Astrocyte (in vitro differentiated cells and primary cell): ENCODE results near the gene STAT3. TPM values are rescaled to one million over a fixed set of nuclear protein-coding genes. Genes with fewer than 3 reads are reported as not detected.

Source experiments
- DNase-seq: peaks from one replicate; pipeline ENCODE4 v3.0.0-alpha.2; 2010; ENCODE audit warnings: low read depth
- FAIRE-seq: peaks from 2 replicates; lab custom pipeline; 2011; peaks lifted over from hg19 to GRCh38; lab: Jason Lieb, UNC
- H2AFZ ChIP-seq: 2 replicates; pipeline ENCODE4 v1.6.0; 2012; ENCODE audit warnings: low read depth, low read length, inconsistent platforms
- H3K27ac ChIP-seq: 2 replicates; pipeline ENCODE4 v1.5.1; 2011; ENCODE audit warnings: low read depth, low read length, inconsistent platforms
- H3K27me3 ChIP-seq: 2 replicates; pipeline ENCODE4 v1.6.0; 2011; ENCODE audit warnings: low read length, inconsistent platforms; ENCODE audit not compliant: insufficient read depth
- H3K36me3 ChIP-seq: 2 replicates; pipeline ENCODE4 v1.5.1; 2011; ENCODE audit warnings: low read length, inconsistent platforms; ENCODE audit not compliant: insufficient read depth
- H3K4me1 ChIP-seq: 2 replicates; pipeline ENCODE4 v1.5.1; 2011; ENCODE audit warnings: low read length, inconsistent platforms; ENCODE audit not compliant: insufficient read depth
- H3K4me2 ChIP-seq: 2 replicates; pipeline ENCODE4 v1.6.0; 2012; ENCODE audit warnings: low read length, inconsistent platforms
- H3K4me3 ChIP-seq: 2 replicates; pipeline ENCODE4 v1.5.1; 2011; ENCODE audit warnings: low read depth, mild to moderate bottlenecking, low read length, inconsistent platforms; ENCODE audit not compliant: insufficient read depth
- H3K79me2 ChIP-seq: 2 replicates; pipeline ENCODE4 v1.6.0; 2012; ENCODE audit warnings: mild to moderate bottlenecking, low read length, inconsistent platforms; ENCODE audit not compliant: insufficient read depth
- H3K9ac ChIP-seq: 2 replicates; pipeline ENCODE4 v1.6.0; 2012; ENCODE audit warnings: mild to moderate bottlenecking, low read length, inconsistent platforms
- H3K9me3 ChIP-seq: 2 replicates; pipeline ENCODE4 v1.5.1; 2012; ENCODE audit warnings: low read depth, mild to moderate bottlenecking, low read length, inconsistent platforms; ENCODE audit not compliant: insufficient read depth
- H4K20me1 ChIP-seq: 2 replicates; pipeline ENCODE4 v1.6.0; 2012; ENCODE audit warnings: low read length, inconsistent platforms; ENCODE audit not compliant: insufficient read depth
- H3K27ac Mint-ChIP-seq: one replicate; pipeline ENCODE4 v1.8.0; 2021; ENCODE audit warnings: mild to moderate bottlenecking, mixed read lengths; ENCODE audit not compliant: unreplicated experiment
- H3K27me3 Mint-ChIP-seq: one replicate; pipeline ENCODE4 v1.8.0; 2021; ENCODE audit warnings: low read depth, mixed read lengths; ENCODE audit not compliant: unreplicated experiment
- H3K36me3 Mint-ChIP-seq: one replicate; pipeline ENCODE4 v1.8.0; 2021; ENCODE audit warnings: low read depth, mixed read lengths; ENCODE audit not compliant: unreplicated experiment
- H3K4me1 Mint-ChIP-seq: one replicate; pipeline ENCODE4 v1.8.0; 2021; ENCODE audit warnings: low read depth, mixed read lengths; ENCODE audit not compliant: unreplicated experiment
- H3K4me3 Mint-ChIP-seq: one replicate; pipeline ENCODE4 v1.8.0; 2021; ENCODE audit warnings: mild to moderate bottlenecking, moderate library complexity, mixed read lengths; ENCODE audit not compliant: unreplicated experiment
- H3K9me3 Mint-ChIP-seq: one replicate; pipeline ENCODE4 v1.8.0; 2021; ENCODE audit warnings: mild to moderate bottlenecking, mixed read lengths; ENCODE audit not compliant: unreplicated experiment
- CTCF ChIP-seq: IDR thresholded peaks from 2 replicates; pipeline ENCODE4 v1.5.1; 2011; ENCODE audit warnings: low read depth, mild to moderate bottlenecking, inconsistent platforms, low read length, moderate library complexity; ENCODE audit not compliant: insufficient read depth
- EZH2 ChIP-seq: IDR thresholded peaks from 2 replicates; pipeline ENCODE4 v1.6.1; 2012; ENCODE audit warnings: mild to moderate bottlenecking, low read length, inconsistent platforms; ENCODE audit not compliant: insufficient read depth
- total RNA-seq: library from RNA; stranded (reverse); gene quantifications from 2 replicates; pipeline ENCODE4 v1.2.1, GENCODE V29; 2021

STAT3 gene
- total RNA-seq, 1 donor from 2014 or later: 145 TPM

DNA sequence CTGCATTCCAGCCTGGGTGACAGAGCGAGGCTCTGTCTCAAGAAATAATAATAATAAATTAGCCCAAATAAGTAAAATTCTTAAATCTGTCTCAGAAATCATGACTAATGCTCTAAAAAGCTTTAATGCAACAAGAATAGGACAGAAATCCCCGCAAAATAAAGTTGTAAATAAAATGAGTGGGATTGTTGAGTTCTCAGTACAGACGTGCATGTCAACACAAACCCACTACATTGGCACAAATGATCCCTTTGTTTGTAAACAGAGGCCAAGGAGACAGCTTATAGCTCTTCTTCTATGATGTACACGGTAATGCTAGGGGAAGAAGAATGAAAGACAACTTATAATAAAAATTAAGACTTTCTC is 118.1 kb downstream of the STAT3 start:
- no peak overlapping the region for H3K4me2 ChIP-seq
- H3K9me3 Mint-ChIP-seq: no peaks in the 10 kb centered on the region
- peaks cover 14% of the 10 kb centered on the region for H3K4me1 ChIP-seq
- no peak overlapping the region for H2AFZ ChIP-seq
- peaks cover 99% of the 10 kb centered on the region for H3K79me2 ChIP-seq
- H3K9me3 ChIP-seq: no peaks in the 10 kb centered on the region
- no peak for DNase-seq
- H3K27me3 ChIP-seq: no peaks in the 10 kb centered on the region
- no peaks in the 10 kb centered on the region for H3K27me3 Mint-ChIP-seq
- H3K27ac ChIP-seq: peak overlapping the region; percentile 26
- H3K4me1 Mint-ChIP-seq: peaks cover 9% of the 10 kb centered on the region
- no peak overlapping the region for H3K4me3 ChIP-seq
- H3K4me3 Mint-ChIP-seq: no peak overlapping the region
- no peaks in the 10 kb centered on the region for H3K36me3 Mint-ChIP-seq
- no peaks in the 10 kb centered on the region for H3K36me3 ChIP-seq
- H3K27ac Mint-ChIP-seq: no peak overlapping the region
- TF ChIP-seq CTCF (no peak), EZH2 (no peak)
- no peak overlapping the region for H3K9ac ChIP-seq
- no peak for FAIRE-seq
- H4K20me1 ChIP-seq: peaks cover 63% of the 10 kb centered on the region

DNA sequence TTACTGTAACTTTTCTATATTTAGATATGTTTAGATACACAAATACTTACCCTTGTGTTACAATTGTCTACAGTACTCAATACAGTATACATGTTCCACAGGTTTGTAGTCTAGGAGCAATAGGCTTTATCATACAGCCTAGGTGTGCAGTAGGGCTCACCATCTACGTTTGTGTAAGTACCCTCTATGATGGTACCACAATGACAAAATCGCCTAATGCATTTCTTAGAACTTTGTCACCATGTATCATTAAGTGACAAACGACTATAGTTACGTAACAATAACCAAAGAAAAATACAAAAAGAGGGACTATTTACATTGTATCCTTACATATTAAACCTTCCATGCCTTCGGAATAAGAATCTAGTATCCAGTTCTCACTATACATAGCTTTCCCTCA is 120.0 kb downstream of the STAT3 start:
- Histone ChIP-seq H3K79me2 (peaks cover 87% of the 10 kb centered on the region), H3K9ac (no peak overlapping the region), H3K27me3 (no peaks in the 10 kb centered on the region), H3K4me1 (peaks cover 7% of the 10 kb centered on the region), H3K9me3 (no peaks in the 10 kb centered on the region), H3K4me3 (no peak overlapping the region), H2AFZ (no peak overlapping the region), H4K20me1 (peaks cover 48% of the 10 kb centered on the region), H3K36me3 (no peaks in the 10 kb centered on the region), H3K27ac (no peak overlapping the region), H3K4me2 (no peak overlapping the region)
- Mint-ChIP-seq H3K9me3 (no peaks in the 10 kb centered on the region), H3K27ac (no peak overlapping the region), H3K4me1 (peaks cover 3% of the 10 kb centered on the region), H3K27me3 (no peaks in the 10 kb centered on the region), H3K4me3 (no peak overlapping the region), H3K36me3 (no peaks in the 10 kb centered on the region)
- FAIRE-seq (no peak), DNase-seq (no peak)
- TF ChIP-seq EZH2 (no peak), CTCF (no peak)

- DNase-seq (peak; percentile 89), FAIRE-seq (no peak)
- no peaks in the 10 kb centered on the region for H3K9me3 ChIP-seq
- peaks cover 83% of the 10 kb centered on the region for H3K79me2 ChIP-seq
- H3K4me3 ChIP-seq: no peak overlapping the region
- Mint-ChIP-seq H3K27me3 (no peaks in the 10 kb centered on the region), H3K4me3 (no peak overlapping the region), H3K9me3 (no peaks in the 10 kb centered on the region), H3K36me3 (no peaks in the 10 kb centered on the region), H3K4me1 (peaks cover 3% of the 10 kb centered on the region), H3K27ac (no peak overlapping the region)
- H2AFZ ChIP-seq: no peak overlapping the region
- H3K4me1 ChIP-seq: peaks cover 7% of the 10 kb centered on the region
- no peaks in the 10 kb centered on the region for H3K27me3 ChIP-seq
- no peak overlapping the region for H3K9ac ChIP-seq
- no peaks in the 10 kb centered on the region for H3K36me3 ChIP-seq
- peak overlapping the region; percentile 67 for H3K27ac ChIP-seq
- TF ChIP-seq EZH2: no peak
- TF ChIP-seq CTCF: no peak
- H3K4me2 ChIP-seq: no peak overlapping the region
- peaks cover 39% of the 10 kb centered on the region for H4K20me1 ChIP-seq
Measured at GRCh38 chr17:42266918-42267766, 121.1 kb downstream of the STAT3 start.
